GM10266 (cell line): Measurements from ENCODE around the gene ALK.

ENCODE experiments used
- DNase-seq: peaks from one replicate; pipeline ENCODE4 v3.0.0; 2012; ENCODE audit errors: extremely low spot score
- CTCF ChIP-seq: IDR thresholded peaks from 2 replicates; pipeline ENCODE4 v1.5.1; 2012; ENCODE audit warnings: mild to moderate bottlenecking, low read depth; ENCODE audit not compliant: control insufficient read depth, insufficient read depth; ENCODE audit errors: missing control alignments

ALK gene

GRCh38 chr2:29601872-29602271 is 319.5 kb downstream of the ALK start:
- no peak for DNase-seq

GRCh38 chr2:29601321-29601720 is 320.1 kb downstream of the ALK start:
- no peak for DNase-seq
- no peak for TF ChIP-seq CTCF

More at GRCh38 chr2:29601872-29602271, 319.5 kb downstream of the ALK start:
- no peak for TF ChIP-seq CTCF

- TF ChIP-seq CTCF, result no peak
- no peak for DNase-seq
These were observed 321.4 kb downstream of the ALK start for GRCh38 chr2:29599946-29600345.

GRCh38 chr2:29598978-29599377 is 322.4 kb downstream of the ALK start:
- DNase-seq, result no peak
- no peak for TF ChIP-seq CTCF

- DNase-seq, result no peak
- no peak for TF ChIP-seq CTCF
These were observed 324.4 kb downstream of the ALK start for GRCh38 chr2:29597035-29597434.

GRCh38 chr2:29596584-29596983 is 324.8 kb downstream of the ALK start:
- no peak for DNase-seq
- TF ChIP-seq CTCF, result no peak

- TF ChIP-seq CTCF, result no peak
These were observed 329.8 kb downstream of the ALK start for GRCh38 chr2:29591600-29591999.

More at GRCh38 chr2:29591600-29591999, 329.8 kb downstream of the ALK start:
- DNase-seq, result no peak
